Hair follicle dermal papilla cell (primary cell): ENCODE results near the gene FBXO7. TPM values are rescaled to one million over a fixed set of nuclear protein-coding genes. Genes with fewer than 3 reads are reported as not detected.

ENCODE experiments used
- total RNA-seq: library from RNA; depleted of rRNA; stranded (reverse); fragments of >200 nt; gene quantifications from 2 replicates; pipeline ENCODE4 v1.2.3, GENCODE V29; 2012

The FBXO7 gene
- 90.5 and 91.4 TPM in 2 replicates for total RNA-seq

GRCh38 chr22:32474635-32475467 is at the start of gene FBXO7:
FBXO7 (plus strand) TSS chr22:32474811; CDS start chr22:32475003, 192 bp downstream.

Other genes with a start within 250 kb of the FBXO7 start
- gene SLC5A4, start 219.5 kb upstream of the FBXO7 start, total RNA-seq = not detected in 2 replicates
- gene RFPL3, start 116.9 kb upstream of the FBXO7 start, total RNA-seq = not detected in 2 replicates
- 88.3 and 90.0 TPM in 2 replicates for gene RTCB, start 62.6 kb upstream of the FBXO7 start, total RNA-seq
- not detected in 2 replicates for gene BPIFC, start 10.4 kb upstream of the FBXO7 start, total RNA-seq